Body of pancreas (tissue), 4 donors: Measurements from ENCODE around the gene FAM131A. TPM values are rescaled to one million over a fixed set of nuclear protein-coding genes. Genes with fewer than 3 reads are reported as not detected.
"Not testable (repeated sequence)": the region's sequence is repeated elsewhere in the genome, so short reads cannot be mapped to it uniquely, and the experiment has no call there.

Source experiments
- ATAC-seq: fragments of 150-250 bp; one replicate; pipeline ENCODE4 v1.9.1; 2016
- DNase-seq, 4 donors: peaks; one replicate each; pipeline ENCODE4 v3.0.0-alpha.2; 2019
- H3K27ac ChIP-seq, 4 donors: fragments of 200-600 bp; sonication (generic); 1 replicate in 3 of 4; 2 replicates in 1 of 4; pipeline versions ENCODE4 v1.5.1 to v1.6.1; 2016 to 2019; ENCODE audit warnings: mild to moderate bottlenecking in 1 of 4, mixed read lengths in 1 of 4, moderate library complexity in 1 of 4
- H3K27me3 ChIP-seq, 2 donors: fragments of 200-600 bp; sonication (generic); one replicate each; pipeline ENCODE4 v1.6.0; 2016; ENCODE audit warnings: mild to moderate bottlenecking in 1 of 2
- H3K36me3 ChIP-seq, 2 donors: fragments of 200-600 bp; sonication (generic); replicated peaks in 1 of 2; 2 replicates each; pipeline ENCODE4 v1.5.1; 2016; ENCODE audit warnings: low read depth in 2 of 2; ENCODE audit not compliant: insufficient read depth in 1 of 2
- H3K4me1 ChIP-seq: fragments of 200-600 bp; sonication (generic); one replicate; pipeline ENCODE4 v1.6.0; 2016
- H3K4me3 ChIP-seq, 2 donors: fragments of 200-600 bp; sonication (generic); 1 replicate in 1 of 2; 2 replicates in 1 of 2; pipeline ENCODE4 v1.5.1; 2016 to 2019
- H3K9me3 ChIP-seq, 3 donors: fragments of 200-600 bp; sonication (generic); 1 replicate in 2 of 3; 2 replicates in 1 of 3; pipeline ENCODE4 v1.5.1; 2016
- POLR2A ChIP-seq, 3 donors: fragments of 450-650 bp; IDR thresholded peaks; one replicate each; pipeline ENCODE4 v1.6.1; 2016; ENCODE audit warnings: antibody characterized with exemption in 3 of 3, mild to moderate bottlenecking in 2 of 3
- WGBS, 2 donors: methylation state at CpG; one replicate each; pipeline ENCODE4 v1.1.5; 2017; 5-methylcytosine and 5-hydroxymethylcytosine counted together
- intact Hi-C: fragments of 100-400 bp; cut with DNase I; formaldehyde crosslinking; loops from one replicate; pipeline ENCODE4 v1.15.1; 2023
- total RNA-seq, 2 donors: library from RNA; depleted of rRNA; stranded (reverse); fragments of >200 nt; gene quantifications; one replicate each; pipeline ENCODE4 v1.1.0, GENCODE V29; 2016
- TF ChIP-seq, protein P1 (sequence below), 7 experiments: fragments of 450-650 bp in 4 of 7; fragments of 200-600 bp in 3 of 7; sonication (generic) in 3 of 7; IDR thresholded peaks; one replicate each; pipeline ENCODE4 v1.5.1; 2016 to 2019; ENCODE audit warnings: antibody characterized with exemption in 7 of 7

FAM131A gene
- total RNA-seq, 2 donors from 2014 or later, result 11.5 to 13.5 TPM

- Histone ChIP-seq H3K4me1 (peaks cover 32% of the 10 kb centered on the region), H3K36me3 (peaks cover 0 to 11% of the 10 kb centered on the region in 2 donors), H3K27me3 (no peaks in the 10 kb centered on the region), H3K4me3 (no peak overlapping the region), H3K27ac (peak overlapping the region in 2 of 4 donors; percentile 39 to 96), H3K9me3 (no peaks in the 10 kb centered on the region)
- TF ChIP-seq POLR2A (IDR thresholded peaks at IDR 0.05), result no peak
- TF ChIP-seq, protein P1, sequence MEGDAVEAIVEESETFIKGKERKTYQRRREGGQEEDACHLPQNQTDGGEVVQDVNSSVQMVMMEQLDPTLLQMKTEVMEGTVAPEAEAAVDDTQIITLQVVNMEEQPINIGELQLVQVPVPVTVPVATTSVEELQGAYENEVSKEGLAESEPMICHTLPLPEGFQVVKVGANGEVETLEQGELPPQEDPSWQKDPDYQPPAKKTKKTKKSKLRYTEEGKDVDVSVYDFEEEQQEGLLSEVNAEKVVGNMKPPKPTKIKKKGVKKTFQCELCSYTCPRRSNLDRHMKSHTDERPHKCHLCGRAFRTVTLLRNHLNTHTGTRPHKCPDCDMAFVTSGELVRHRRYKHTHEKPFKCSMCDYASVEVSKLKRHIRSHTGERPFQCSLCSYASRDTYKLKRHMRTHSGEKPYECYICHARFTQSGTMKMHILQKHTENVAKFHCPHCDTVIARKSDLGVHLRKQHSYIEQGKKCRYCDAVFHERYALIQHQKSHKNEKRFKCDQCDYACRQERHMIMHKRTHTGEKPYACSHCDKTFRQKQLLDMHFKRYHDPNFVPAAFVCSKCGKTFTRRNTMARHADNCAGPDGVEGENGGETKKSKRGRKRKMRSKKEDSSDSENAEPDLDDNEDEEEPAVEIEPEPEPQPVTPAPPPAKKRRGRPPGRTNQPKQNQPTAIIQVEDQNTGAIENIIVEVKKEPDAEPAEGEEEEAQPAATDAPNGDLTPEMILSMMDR (IDR thresholded peaks at IDR 0.05), result no peak
- WGBS, 2 donors, result 66 to 92% methylated on average over 11 to 36 of the region's 37 CpGs
- DNase-seq (peak; percentile 50 to 66 (median 63)), ATAC-seq (no peak)
- intact Hi-C loops, result no loop called here
These were observed 1.1 kb downstream of the FAM131A start for GRCh38 chr3:184338511-184338945.

DNA sequence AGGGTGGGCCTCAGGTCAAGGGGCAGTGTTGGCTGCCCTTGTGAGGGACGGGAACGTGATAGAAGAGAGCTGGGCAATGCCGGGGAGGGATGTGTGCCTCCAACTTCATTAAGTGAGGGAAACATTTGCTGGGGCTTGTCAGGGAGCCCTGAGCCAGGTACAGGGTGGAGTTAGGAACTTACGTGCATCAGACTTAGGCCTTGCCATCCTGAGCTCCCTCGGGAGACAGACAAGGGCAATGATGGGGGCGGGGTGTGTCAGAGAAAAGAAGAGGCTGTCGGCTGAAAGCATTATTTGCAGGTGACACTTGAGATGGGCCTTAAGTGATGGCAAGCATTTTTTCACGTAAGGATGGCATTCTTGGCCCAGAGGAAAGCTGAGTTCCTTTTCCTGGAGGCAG lies 1.6 kb downstream of the FAM131A start:
- no peaks in the 10 kb centered on the region for H3K9me3 ChIP-seq
- ATAC-seq (no peak), DNase-seq (no peak)
- no peak overlapping the region for H3K4me3 ChIP-seq
- H3K27me3 ChIP-seq, result no peaks in the 10 kb centered on the region
- WGBS, 2 donors, result 72 to 79% methylated on average over 8 of the region's 8 CpGs
- intact Hi-C loops, result no loop called here
- peak overlapping the region in 1 of 4 donors; percentile 96 for H3K27ac ChIP-seq
- peaks cover 0 to 6% of the 10 kb centered on the region in 2 donors for H3K36me3 ChIP-seq
- peaks cover 32% of the 10 kb centered on the region for H3K4me1 ChIP-seq
- TF ChIP-seq, protein P1 (IDR thresholded peaks at IDR 0.05), result no peak
- no peak for TF ChIP-seq POLR2A (IDR thresholded peaks at IDR 0.05)

DNA sequence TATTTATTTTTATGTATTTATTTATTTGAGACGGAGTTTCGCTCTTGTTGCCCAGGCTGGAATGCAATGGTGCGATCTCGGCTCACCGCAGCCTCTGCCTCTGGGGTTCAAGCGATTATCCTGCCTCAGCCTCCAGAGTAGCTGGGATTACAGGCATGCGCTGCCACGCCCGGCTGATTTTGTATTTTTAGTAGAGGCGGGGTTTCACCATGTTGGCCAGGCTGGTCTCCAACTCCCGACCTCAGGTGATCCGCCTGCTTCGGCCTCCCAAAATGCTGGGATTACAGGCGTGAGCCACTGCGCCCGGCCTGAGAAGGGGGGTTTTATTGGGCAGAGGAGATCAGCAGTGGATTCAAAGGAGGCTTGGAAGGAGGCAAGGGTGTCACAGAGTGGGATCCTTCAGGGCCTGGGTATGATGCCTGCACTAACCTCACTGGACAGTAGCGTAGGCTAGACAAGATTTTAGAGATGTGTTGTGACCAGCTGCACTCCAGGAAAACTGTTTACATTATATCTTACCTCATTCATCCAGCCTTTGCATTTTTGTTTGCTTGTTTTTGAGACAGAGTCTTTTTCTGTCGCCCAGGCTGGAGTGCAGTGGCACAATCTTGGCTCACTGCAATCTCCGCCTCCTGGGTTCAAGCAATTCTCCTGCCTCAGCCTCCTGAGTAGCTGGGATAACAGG lies 2.2 kb downstream of the FAM131A start:
- H3K27me3 ChIP-seq, intact Hi-C loops, DNase-seq: not testable (repeated sequence)

DNA sequence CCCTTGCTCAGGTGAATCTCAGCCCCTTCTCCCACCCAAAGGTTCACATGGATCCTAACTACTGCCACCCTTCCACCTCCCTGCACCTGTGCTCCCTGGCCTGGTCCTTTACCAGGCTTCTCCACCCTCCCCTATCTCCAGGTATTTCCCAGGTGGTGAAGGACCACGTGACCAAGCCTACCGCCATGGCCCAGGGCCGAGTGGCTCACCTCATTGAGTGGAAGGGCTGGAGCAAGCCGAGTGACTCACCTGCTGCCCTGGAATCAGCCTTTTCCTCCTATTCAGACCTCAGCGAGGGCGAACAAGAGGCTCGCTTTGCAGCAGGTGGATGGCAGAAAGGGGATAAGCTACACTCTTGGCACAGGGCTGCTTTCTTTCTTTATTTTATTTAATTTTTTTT lies 4.5 kb downstream of the FAM131A start:
- no peaks in the 10 kb centered on the region for H3K9me3 ChIP-seq
- WGBS, 2 donors, result 50 to 57% methylated on average over 6 to 7 of the region's 7 CpGs

More for the DNA sequence above, 2.2 kb downstream of the FAM131A start:
- 93 to 94% methylated on average over 19 of the region's 19 CpGs for WGBS, 2 donors
- not testable (repeated sequence) for H3K36me3 ChIP-seq, H3K4me3 ChIP-seq, H3K27ac ChIP-seq, H3K9me3 ChIP-seq, ATAC-seq
- H3K4me1 ChIP-seq, result peaks cover 32% of the 10 kb centered on the region

DNA sequence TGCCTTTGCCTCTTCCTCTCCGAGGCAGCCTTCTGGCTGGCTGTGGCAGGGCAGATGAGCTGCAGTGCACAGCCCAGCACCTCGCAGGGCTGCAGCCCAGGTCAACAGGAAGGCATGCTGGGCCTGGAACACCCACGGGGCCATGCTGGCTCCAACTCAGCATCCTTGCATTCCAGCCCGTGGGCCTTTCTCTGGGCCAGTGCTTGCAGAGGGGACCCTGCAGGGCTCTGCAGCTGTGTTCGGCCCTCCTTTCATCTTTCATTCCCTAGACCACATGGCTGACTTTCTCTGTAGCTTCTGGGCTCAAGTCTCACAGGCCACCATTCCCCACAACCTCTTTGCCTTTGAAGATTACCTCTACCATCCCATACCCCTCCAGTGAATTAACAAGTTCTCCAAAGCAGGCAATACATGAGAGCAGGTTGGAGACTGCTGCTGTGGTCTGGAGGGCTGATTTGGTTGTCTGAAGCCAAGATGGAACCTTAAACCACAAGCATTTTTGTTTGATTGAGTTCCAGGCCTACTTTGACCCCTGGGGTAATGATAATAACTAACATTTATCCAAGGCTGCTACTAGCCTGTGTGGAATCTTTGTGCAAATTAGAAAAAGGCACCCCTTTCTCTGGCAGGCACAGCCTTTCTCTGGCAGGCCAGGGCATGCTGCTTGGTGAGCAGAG lies 5.9 kb downstream of the FAM131A start:
- H3K4me1 ChIP-seq, result peaks cover 17% of the 10 kb centered on the region
- H3K27me3 ChIP-seq, result no peaks in the 10 kb centered on the region
- no peak for TF ChIP-seq POLR2A (IDR thresholded peaks at IDR 0.05)
- TF ChIP-seq, protein P1 (IDR thresholded peaks at IDR 0.05), result no peak
- H3K36me3 ChIP-seq, result no peaks in the 10 kb centered on the region
- ATAC-seq (no peak), DNase-seq (no peak)
- H3K4me3 ChIP-seq, result no peak overlapping the region
- WGBS, 2 donors, result 87 to 88% methylated on average over 5 of the region's 5 CpGs
- intact Hi-C loops, result no loop called here
- H3K9me3 ChIP-seq, result no peaks in the 10 kb centered on the region
- no peak overlapping the region for H3K27ac ChIP-seq

More for the DNA sequence above, 4.5 kb downstream of the FAM131A start:
- Histone ChIP-seq H3K27me3 (no peaks in the 10 kb centered on the region), H3K27ac (peak overlapping the region in 3 of 4 donors; percentile 22 to 33 (median 23)), H3K4me3 (no peak overlapping the region), H3K4me1 (peaks cover 29% of the 10 kb centered on the region), H3K36me3 (no peaks in the 10 kb centered on the region)
- ATAC-seq, result peak; percentile 81
- TF ChIP-seq, protein P1 (IDR thresholded peaks at IDR 0.05), result no peak
- no peak for TF ChIP-seq POLR2A (IDR thresholded peaks at IDR 0.05)
- intact Hi-C loops, result no loop called here
- peak; percentile 80 to 95 (median 91) for DNase-seq
